ACC112 (cell line): ENCODE measurements around the gene CLEC7A.

ENCODE experiments used
- H2AFZ ChIP-seq: fragments of 200-600 bp; sonication (generic); one replicate; pipeline ENCODE4 v1.6.0; 2017; ENCODE audit warnings: antibody characterized with exemption, low read length; ENCODE audit not compliant: unreplicated experiment
- H3K27ac ChIP-seq: fragments of 200-600 bp; sonication (generic); 2 replicates; pipeline ENCODE4 v1.5.1; 2014; ENCODE audit warnings: low read depth, mild to moderate bottlenecking, antibody characterized with exemption, low read length, moderate library complexity
- H3K27me3 ChIP-seq: fragments of 200-600 bp; sonication (generic); 2 replicates; pipeline ENCODE4 v1.6.1; 2014; ENCODE audit warnings: mild to moderate bottlenecking, antibody characterized with exemption, low read length, moderate library complexity, mixed read lengths; ENCODE audit not compliant: insufficient read depth
- H3K36me3 ChIP-seq: fragments of 200-600 bp; sonication (generic); 2 replicates; pipeline ENCODE4 v1.6.1; 2016; ENCODE audit warnings: mild to moderate bottlenecking, antibody characterized with exemption, low read length, moderate library complexity, mixed read lengths; ENCODE audit not compliant: insufficient read depth
- H3K4me1 ChIP-seq: fragments of 200-600 bp; sonication (generic); one replicate; pipeline ENCODE4 v1.6.1; 2016; ENCODE audit warnings: low read length, mixed read lengths; ENCODE audit not compliant: insufficient read depth, unreplicated experiment, control insufficient read depth
- H3K4me3 ChIP-seq: fragments of 200-600 bp; sonication (generic); 2 replicates; pipeline ENCODE4 v1.5.1; 2014; ENCODE audit warnings: mild to moderate bottlenecking, low read depth, low read length
- H3K79me2 ChIP-seq: fragments of 200-600 bp; sonication (generic); one replicate; pipeline ENCODE4 v1.6.0; 2016; ENCODE audit warnings: low read length; ENCODE audit not compliant: control insufficient read depth, unreplicated experiment, insufficient read depth

Gene CLEC7A

DNA sequence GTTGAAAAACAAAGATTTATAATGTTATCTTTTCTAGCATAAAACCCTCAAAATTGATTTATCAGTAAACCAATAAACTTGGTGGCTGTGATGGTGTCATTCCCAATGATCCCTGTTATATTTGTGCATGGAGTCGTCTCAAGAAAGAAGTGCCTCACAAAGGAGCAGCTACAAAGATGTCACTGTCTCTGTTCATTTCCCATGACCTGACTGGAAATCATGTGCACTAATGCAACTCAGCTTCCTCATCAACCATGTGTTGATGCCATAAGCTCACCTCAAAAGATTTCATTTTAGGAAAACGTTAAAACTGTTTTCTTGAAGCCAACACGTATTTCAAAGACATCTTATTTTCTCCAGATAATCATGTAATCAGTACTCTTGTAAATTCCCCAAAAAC is 60.0 kb downstream of the CLEC7A start:
- no peaks in the 10 kb centered on the region for H3K36me3 ChIP-seq
- no peak overlapping the region for H2AFZ ChIP-seq
- H3K27me3 ChIP-seq, result peaks cover 60% of the 10 kb centered on the region
- no peaks in the 10 kb centered on the region for H3K4me1 ChIP-seq
- no peak overlapping the region for H3K4me3 ChIP-seq
- no peaks in the 10 kb centered on the region for H3K79me2 ChIP-seq
- H3K27ac ChIP-seq, result no peak overlapping the region

DNA sequence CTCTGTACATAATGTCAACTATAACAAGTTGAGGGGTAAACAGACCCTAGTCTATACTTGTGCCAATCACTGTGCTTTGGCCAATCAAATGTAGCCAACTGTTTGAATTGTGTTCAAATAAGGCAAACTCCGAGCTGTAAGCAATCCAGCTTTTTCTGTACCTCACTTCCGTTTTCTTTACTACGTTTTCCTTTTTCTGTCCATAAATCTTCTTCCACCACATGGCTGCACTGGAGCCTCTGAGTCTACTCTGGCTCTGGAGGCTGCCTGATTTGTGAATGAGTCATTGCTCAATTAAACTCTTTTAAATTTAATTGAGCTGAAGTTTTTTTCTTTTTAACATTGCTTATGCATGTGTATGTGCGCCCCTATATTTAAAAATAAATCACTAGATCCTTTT is 60.9 kb downstream of the CLEC7A start:
- Histone ChIP-seq H3K36me3 (no peaks in the 10 kb centered on the region), H3K4me1 (no peaks in the 10 kb centered on the region), H3K27ac (no peak overlapping the region), H2AFZ (no peak overlapping the region), H3K79me2 (no peaks in the 10 kb centered on the region), H3K27me3 (peaks cover 53% of the 10 kb centered on the region), H3K4me3 (no peak overlapping the region)

DNA sequence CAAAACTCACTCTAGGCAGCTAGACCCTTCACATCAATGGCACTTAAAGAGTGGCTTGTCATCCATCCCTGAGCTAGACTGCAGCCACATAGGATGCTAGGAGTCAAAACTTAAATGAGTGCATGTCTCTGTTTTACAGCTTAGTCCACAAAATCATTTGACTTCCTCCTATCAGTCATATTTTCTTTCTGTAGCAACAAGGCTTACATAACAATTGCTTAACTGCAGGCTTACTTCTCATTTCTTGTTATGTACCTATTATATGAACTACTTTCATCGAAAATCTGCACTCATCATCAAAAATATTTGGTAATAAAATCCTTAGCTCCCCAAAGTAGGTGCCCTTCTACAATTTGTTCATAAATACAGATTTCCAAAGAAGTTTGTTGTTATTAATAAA is 61.4 kb downstream of the CLEC7A start:
- Histone ChIP-seq H3K36me3 (no peaks in the 10 kb centered on the region), H3K4me1 (no peaks in the 10 kb centered on the region), H3K27me3 (peaks cover 53% of the 10 kb centered on the region), H3K79me2 (no peaks in the 10 kb centered on the region), H3K4me3 (no peak overlapping the region), H2AFZ (no peak overlapping the region), H3K27ac (no peak overlapping the region)

DNA sequence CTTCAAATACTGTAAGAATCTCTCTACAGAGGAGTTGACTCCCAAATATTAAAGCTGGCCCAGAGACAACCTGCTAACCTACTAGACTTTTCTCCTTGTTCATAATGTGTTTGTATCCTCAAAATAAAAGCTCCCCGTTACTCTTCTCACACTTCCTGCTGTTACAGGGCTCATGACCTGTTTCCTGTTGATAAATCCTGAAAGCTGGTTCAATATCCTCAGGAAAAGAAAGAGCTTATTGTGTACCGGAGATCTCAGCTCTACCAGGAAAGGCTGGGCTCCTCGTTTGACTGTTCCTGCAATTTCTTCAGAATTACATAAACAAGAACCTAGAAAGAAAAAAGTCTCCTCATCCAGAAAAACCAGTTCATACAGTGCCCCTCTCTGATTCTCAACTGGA is 62.1 kb downstream of the CLEC7A start:
- H3K79me2 ChIP-seq, result no peaks in the 10 kb centered on the region
- H3K27ac ChIP-seq, result no peak overlapping the region
- peaks cover 47% of the 10 kb centered on the region for H3K27me3 ChIP-seq
- no peak overlapping the region for H2AFZ ChIP-seq
- H3K36me3 ChIP-seq, result no peaks in the 10 kb centered on the region
- no peaks in the 10 kb centered on the region for H3K4me1 ChIP-seq
- H3K4me3 ChIP-seq, result no peak overlapping the region

DNA sequence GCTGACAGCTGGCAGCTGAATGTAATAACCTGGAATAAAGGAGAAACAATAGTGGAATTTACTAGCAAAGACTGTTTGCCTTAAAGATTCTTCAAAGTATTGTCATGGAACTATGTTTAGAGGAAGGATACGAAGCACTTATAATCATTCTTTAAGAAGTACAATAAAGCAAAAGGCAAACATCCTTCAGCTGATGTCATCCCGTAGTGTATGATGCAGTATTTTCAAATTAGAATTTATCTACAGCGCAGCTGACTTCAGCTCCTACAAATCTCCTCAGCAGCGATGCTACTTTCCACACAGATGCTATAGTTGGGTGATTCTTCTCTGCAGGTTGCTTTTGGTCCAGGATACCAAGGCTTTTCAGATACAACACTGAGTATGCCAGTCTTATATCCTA is 62.7 kb downstream of the CLEC7A start:
- H3K27ac ChIP-seq, result no peak overlapping the region
- H3K4me1 ChIP-seq, result no peaks in the 10 kb centered on the region
- peaks cover 44% of the 10 kb centered on the region for H3K27me3 ChIP-seq
- H3K4me3 ChIP-seq, result no peak overlapping the region
- no peaks in the 10 kb centered on the region for H3K79me2 ChIP-seq
- no peaks in the 10 kb centered on the region for H3K36me3 ChIP-seq
- H2AFZ ChIP-seq, result no peak overlapping the region
